ENCODE results near the gene NPRL2.

The NPRL2 gene

DNA sequence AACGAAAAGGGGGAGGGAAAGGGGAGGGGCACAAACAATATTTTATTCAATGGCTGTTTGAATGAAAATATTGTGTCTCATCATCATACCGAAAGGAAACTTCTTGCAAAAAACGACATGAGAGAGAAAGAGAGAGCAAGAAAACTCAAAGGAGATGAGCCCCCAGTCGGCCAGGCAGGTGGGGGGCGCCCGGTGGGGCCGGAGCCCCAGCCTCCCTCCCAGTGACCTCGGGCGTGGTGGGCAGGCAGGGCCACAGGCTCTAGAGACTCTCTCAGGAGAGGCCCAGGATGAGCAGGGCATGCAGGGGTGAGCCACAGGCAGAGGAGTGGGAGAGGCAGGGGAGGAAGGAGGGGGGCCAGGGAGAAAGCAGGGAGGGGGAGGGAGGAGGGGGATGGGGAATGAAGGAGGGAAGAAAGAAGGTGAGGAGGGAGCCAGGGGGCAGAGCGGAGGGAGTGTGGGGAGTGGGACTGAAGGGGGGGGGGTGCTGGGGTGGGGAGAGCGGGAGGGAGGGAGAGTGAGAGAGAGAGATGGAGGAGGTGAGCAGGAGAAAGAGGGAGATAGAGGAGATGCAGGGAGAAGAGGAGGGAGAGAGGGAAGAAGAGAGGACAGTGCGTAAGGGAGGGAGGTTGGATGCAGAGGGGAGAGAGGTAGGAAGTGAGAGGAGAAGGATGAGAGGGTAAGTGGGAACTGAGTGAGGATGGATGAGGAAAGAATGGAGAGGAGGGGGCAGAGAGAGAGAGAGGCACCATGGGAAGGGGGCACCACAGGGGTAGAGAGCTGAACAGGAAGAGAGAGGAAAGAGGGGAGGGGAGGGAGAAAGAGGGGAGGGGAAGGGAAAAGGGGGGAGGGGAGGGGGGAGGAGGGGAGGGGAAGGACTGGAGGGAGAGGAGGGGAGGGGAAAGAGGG lies 22.8 kb upstream of the NPRL2 start:
- DNase-seq: no peak

DNA sequence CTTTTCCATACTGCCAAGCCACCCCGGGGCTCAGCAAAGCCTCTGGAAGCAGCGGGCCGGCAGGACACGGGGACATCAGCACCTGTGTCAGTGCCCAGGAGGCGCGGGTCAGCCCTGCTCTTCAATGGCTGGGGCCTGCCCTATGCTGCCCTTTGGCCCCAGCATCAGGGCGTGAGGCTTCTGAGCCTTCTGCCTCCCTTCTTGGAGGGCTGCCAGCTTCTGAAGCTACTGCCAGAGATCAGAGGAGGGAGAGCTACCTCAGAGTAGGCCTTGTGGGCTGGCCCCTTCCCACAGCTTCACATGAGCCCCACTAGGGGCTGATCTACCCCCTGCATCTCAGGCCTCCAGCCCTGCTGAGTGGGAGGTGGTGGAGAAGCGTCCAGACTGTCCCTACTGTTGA lies 21.8 kb upstream of the NPRL2 start:
- DNase-seq: no peak

DNA sequence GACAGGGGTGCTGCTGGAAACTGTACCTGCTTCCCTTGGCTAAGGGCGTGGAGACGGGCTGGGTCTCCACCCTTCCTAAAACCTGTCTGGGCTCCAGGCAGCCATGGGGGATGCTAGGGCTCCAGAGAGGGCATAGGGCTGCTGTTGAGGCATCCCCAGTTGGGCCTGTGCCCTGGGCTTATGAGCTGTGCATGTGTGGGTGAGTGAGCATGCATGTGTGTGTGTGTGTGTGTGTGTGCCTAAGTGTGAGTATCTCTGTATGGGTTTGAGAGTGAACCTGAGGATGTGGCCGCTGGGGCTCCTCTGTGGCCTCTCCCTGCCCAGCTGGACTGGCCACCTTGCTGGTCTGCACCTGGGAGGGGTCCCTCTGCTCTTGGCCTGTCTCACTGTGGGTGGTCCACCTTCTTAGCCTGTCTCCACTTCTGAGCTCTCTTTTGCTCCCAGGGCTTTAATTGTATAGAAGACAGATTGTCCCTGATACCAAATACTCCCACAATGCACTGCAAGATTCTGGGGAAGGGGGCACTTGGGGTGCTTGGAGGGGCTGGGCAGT lies 20.6 kb upstream of the NPRL2 start:
- DNase-seq: no peak

DNA sequence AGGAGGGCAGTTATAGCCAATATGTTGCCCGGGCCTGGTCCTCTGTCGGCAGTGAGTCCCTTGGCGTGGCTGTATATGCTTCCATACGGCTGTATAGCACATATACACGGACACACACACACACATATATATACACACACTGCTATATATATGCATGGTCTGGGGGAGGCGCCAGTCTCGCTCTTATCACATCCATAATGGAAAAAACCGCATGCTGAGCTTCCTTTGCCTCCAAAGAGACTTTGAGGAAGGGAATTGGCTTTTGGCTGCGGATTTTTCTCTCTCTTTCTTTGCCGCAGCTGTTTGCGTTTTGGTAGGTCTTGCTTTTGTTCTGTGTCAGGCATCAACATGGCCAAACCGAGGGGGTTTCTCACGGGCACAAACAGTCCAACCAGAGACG lies 20.0 kb upstream of the NPRL2 start:
- DNase-seq: no peak

DNA sequence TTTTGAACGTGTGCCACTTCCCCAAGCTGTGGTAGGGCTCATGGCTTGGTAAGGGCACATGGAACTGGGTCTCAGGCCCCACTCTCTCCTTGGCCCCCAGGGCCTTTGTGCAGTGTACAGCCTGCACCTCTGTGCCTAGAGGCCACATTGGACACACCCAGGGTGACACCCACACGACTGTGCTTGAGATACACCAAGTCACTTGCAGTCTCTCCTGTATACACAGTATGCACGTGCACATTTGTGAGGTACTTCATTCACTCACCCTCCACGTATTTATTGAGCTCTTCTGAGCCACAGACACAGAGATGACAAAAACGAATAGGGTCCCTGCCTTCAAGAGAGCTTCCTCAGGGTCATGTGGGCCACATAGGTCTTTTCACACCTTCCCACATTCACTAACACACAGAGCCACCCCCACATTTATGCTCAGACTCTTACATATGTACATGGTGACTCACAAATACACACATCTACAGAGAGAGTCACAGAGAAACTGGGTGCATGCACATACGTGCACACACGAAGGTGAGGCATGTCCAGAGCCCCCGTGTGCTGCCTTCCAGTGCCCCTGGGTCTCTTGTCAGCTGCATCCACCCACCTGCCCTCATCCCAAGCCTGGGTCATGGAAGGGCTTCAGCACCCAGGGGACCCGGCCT lies 18.6 kb upstream of the NPRL2 start:
- no peak for DNase-seq

DNA sequence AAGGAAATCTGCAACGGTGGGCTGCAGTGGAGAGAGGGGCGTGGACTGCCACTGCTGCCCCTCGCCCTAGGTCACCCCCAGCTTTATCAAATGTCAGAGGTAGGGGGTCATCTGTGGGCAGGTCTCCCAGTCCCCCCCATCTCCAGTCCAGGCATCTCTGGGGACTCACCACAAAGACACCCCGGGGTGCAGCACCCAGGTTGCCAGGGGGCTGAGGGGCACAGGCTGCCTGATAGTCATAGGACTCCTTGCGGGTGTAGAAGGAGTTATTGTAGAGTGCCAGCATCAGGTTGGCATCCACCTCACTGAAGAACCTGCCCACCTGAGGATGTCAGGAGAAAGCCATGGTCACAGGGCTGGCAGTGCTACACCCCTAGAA lies 15.3 kb upstream of the NPRL2 start:
- DNase-seq: no peak

DNA sequence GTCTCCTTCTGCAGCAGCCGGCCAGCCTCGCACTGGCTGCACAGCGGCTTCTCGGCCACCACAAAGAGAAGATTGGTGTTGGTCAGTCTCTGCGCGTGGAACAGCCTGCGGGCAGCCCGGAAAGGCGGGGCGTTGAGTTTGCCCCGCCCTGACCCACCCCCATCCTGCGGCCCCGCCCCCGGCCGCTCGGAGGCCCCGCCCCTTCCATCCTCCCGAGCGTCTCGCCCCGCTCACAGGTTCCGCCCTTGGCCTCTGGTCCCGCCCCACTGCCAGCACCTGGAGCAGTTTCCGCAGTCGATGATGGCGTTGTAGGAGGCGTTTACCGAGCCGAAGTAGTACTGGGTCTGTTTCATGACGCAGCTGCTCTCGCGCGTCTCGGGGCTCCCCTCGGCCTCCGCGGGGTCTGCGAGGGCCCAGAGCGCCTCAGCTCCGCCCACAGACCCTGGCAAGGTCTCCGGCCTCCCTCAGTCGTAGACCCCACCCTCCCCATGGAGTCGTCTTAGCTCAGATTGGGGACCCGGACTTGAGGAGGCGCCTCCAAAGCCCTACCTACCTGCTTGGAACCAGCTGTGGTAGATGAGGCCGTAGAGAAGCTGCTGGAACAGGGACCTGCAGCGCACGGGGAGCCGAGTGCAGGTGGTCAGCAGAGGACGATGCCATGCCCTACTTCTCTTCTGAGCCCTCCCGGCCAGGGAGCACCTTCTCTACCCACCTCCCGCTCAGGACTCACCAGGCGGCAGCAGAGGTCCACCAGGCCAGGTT lies 14.7 kb upstream of the NPRL2 start:
- DNase-seq: no peak

DNA sequence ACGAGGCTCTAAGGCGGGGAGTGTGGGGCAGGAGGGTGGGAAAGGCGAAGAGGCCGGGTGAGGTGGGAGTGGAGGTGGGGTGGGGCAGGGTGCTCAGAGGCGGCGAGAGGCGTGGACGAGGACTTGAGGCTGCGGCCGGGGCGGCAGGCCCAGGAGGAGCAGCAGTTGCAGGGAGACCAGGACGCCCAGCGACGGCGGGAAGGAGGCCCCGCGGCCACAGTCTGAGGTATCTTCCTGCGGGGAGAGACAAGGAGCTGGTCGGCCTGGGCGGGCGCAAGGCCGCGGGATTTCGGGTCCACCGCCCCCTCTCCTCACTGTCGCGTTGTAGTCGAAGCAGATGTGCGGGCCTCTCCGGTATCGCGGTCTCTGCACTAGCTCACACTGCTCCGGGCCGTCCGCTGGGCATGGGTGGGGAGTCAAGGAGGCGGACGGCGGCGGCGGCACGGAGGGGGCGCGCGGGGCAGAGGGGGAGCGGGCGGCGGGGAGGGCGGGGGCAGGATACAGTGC lies 14.1 kb upstream of the NPRL2 start:
- no peak for DNase-seq

DNA sequence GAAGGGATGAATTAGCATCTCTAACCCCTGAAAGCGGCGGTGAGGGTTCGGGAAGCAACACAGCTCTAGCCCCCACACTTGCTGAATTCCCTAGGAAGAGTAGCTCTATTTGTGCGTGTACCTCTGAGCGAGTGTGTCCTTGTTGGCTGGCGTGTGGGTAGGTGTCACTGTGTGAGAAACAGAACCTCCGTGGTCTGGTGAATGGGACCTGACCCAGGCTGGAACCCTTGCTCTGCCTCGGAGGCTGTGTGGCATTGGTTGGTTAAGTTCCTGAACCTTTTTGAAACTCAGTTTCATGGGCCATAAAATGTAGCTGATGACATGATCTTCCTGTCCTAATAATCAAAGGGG lies 9.2 kb upstream of the NPRL2 start:
- DNase-seq: no peak

DNA sequence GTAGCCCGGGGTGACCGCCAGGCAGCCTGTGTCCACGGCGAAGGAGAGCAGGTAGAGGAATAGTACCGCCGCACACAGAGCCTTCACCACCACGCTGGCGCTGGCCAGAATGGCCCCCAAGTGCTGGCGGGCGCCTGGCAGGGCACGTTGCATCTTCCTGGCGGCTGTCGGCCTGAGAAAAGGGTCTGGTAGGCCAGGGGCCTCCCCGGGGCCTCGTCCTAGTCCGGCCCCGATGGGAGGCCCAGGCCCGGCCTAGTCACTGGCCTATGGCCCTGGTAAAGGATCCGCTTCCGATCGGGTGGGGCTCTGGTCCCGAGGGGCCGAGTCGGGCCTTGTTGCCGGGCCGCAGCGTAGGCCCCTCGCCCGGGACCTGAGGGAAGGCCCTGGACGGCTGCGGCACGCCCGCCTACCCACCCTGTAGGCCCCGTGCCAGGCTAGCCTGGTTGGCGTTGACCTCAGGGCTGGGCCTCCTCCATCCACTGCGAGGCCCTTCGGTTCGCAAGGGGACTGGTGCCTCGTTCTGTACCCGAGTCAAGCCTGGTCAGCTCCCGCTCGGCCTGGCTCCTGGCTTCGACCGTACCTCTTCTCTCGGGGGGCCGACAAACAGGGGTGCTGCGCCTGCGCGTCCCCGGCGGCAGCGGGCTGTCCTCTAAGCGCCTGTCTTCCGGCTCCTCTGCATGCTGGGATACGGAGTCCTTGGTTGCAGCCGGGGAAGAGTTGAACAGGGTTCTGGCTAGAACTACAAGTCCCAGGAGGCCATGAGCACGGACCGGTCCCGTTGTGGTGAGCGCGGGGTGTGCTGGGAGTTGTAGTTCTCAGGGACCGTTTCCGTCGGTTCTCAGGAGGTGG lies 8.6 kb upstream of the NPRL2 start, which contains the start of gene TMEM115:
TSS of gene TMEM115 (minus strand) at position 611 of the 849 bp plus-strand sequence. CDS start at position 153, 458 bp downstream.
- peak; percentile 89 for DNase-seq

DNA sequence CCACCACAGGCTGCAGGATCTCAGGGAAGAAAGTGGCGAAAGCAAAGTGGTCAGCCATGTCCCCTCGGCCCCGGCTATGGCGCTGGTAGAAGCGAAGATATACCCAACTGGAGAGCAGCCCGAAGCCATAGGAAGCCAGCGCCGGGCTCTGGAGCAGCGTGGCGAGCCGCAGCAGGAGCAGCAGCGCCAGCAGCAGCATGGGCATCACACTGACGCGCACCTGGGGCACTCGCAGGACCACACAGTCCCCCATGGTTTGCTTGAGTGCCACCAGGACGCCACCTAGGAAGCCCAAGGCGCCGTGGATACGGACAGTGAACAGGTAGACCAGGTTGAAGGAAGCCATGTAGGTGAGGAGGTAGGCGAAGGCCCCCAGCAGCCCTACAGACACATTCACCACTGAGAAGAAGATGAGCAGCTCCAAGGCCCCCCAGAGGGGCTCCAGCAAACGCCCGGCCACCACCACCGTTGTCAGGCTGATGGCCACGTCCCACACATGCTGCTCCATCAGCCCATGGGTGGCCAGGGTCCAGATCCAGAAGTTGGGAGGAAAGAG lies 7.9 kb upstream of the NPRL2 start:
- no peak for DNase-seq

DNA sequence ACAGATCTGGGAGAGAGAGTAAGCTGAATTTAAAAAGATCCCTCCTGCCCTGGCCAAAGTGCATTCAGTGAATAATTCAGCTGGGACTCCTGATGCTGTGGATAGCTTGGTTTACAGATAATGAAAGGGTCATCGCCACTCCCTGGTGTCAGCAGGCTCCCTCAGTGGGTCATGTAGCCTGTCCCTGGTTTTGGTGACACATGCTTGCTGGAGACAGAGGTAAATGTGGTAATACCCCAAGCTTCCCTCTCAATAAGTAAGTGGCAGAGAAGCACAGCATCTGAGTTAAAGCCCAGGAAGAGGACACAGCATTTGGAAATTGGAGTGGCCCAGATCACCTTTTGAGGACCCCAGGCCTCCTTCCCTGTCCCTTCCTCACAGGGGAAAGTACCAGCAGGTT lies 6.9 kb upstream of the NPRL2 start:
- no peak for DNase-seq

DNA sequence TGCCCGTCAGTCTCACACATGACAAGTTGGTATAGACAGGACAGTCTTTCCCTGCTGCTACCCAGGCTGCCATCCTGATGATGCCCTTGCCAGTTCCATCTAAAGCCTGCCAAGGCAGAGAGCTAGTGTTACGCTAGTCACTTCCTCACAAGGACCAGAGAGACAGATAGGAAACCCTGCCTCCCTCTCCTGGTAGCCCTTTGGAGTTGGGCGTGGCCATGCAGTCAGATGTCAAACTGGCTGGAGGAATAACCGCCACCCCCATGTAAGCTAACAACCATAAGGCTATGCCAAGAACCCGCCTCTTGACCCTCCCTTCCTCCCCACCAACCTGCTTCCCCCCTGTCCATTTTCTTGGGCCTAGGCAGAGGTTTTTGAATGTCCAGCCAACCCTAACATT lies 6.0 kb upstream of the NPRL2 start:
- DNase-seq: no peak

DNA sequence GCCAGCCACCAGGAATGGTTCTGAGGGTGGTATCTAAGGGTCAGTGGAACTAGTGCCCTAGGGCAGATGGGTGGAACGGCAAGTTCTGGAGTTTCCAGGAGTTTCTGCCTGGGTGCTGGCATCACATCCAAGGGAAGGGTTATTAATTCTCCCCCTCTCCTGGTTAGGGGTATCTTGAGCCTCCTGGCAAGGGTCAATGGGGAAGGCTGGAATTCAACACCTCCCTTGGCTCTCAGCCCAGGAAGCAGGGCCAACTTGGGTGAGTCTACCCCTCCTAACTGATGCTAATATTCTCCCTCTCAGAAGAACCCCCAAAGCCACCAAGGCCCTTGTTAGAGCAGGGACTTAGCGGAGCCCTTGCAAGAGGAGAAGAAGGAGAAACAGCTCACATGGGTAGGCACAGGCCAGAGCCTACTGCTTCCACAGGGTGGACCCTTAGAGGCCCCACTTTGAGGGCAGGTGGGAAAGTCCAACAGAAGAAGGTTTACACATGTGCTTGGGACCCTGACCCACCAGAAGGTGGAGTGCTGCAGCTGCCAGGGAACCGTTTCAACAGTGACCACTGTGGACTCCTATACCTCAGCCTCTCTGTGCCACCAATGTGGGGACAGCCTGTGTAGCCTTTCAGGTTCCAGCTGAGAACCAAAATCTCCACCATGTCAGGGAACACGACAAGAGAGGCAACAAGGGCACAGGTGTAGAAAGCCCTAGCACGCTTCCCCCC lies 5.4 kb upstream of the NPRL2 start:
- no peak for DNase-seq

DNA sequence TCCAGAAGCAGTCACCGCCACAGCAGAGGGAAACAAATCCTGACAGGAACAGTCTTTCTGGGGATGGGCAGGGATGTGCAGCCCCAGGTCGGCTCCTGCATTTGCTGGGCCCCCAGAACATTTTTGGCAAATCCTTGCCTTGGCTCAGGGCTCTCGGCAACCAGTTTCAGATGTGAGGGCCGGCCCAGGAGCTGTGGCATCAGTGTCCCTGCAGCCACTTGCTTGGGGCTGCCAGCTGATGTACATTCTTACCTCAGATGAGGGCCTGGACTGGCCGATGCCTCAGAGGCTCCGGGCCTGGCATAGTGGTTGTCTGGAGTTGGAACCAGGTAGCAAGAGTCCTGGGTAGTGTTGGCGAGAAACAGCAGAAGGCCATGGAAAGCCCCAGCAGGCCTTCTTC lies 4.3 kb upstream of the NPRL2 start:
- DNase-seq: no peak

DNA sequence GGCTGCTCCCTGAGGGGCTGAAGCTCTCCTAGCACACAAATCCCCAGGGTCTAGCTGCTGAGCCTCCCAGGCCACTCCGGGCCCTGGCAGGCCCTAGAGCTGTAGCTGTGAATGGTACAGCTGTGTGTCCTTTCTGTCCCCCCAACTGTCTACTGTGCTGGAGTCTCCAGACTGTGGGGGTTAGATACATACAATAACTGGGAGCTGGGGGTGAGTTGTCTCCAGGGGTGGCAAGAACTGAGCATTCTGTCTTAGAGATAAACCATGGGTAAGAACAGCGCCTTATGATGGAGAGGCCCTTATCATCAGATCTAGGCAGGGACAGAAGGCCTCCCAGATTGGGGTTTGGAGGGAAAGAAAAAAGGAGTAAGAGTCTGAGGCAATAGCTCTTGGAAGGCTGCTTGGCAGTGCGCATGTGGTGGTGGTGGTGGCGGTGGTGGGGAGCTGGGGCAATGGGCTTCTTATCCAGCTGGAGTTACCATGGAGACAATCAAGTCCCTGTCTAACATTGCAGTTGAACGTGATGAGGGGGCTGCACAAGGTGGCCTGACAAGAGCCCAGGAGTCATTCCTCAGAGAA lies 3.7 kb upstream of the NPRL2 start:
- no peak for DNase-seq

DNA sequence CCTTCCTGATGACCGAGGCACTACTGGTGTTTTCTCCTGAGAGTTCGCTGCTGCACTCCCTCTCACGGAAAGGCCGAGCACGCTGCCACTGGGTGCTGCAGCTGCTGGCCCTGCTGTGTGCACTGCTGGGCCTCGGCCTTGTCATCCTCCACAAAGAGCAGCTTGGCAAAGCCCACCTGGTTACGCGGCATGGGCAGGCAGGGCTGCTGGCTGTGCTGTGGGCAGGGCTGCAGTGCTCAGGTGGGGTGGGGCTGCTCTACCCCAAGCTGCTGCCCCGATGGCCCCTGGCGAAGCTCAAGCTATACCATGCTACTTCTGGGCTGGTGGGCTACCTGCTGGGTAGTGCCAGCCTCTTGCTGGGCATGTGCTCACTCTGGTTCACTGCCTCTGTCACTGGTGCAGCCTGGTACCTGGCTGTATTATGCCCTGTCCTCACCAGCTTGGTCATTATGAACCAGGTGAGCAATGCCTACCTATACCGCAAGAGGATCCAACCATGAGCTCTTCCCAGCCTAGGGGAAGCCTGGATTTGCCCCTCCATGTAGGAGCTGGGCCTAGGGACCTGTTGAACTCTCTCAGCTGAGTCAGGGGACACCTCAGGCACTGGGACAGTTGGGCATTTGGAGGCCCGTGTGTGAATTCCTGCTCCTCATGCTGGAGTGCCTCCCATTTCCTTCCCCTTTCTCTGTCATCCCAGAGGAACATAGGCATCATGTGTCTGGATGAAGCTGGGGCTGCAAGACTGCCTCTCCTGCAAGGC lies 2.9 kb upstream of the NPRL2 start:
- no peak for DNase-seq

DNA sequence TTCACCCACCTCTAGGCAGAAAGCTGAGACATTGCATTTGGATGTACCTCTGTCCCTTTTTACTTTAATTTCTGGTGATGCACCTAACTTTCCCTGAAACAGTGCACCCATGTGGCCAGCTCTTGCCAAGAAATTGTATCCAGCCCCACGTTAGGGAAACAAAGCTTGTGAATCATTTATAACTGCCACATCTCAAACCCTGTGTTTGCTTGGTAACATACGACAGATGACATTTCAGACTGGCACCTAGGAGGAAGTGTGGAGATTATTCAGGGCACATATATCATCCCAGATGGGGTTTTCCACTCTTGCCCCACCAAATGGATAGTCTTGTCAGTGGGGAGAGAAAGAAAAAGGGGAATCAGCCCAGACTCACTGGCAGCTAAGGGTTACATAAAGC lies 2.2 kb upstream of the NPRL2 start:
- DNase-seq: no peak

DNA sequence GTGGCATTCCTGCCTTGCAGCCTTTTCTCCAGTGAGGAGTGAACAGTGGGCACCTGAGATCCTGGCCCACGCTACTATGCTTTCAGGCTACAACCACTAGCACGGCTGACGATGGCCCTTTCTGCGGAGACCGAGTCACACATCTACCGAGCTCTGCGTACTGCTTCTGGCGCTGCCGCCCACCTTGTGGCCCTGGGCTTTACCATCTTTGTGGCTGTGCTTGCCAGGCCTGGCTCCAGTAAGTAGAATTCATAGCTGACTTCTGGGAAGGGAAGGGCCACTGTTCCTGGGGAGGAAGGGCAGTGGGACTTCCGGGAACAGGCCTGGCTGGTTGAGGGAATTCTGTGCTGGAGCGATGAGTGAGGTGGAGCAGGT lies 735 bp upstream of the NPRL2 start:
- no peak for DNase-seq

DNA sequence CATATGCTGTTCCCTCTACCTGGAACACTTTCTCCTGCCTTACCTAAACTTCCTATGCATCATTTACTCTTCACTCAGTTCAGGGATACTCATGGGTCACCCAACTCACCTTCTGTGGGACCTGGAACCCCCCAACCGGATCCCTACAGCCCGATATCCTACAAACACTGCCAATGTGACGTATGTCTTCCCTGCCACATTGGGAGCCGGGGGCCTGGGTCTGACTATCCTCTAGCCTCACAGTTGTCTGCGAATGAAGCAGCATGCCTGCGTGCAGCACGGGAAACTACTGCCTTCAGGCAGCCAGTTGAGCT lies 405 bp downstream of the NPRL2 start:
- DNase-seq: no peak
